Measurements from ENCODE around the gene SGCE. TPM values are rescaled to one million over a fixed set of nuclear protein-coding genes. Genes with fewer than 3 reads are reported as not detected.

The SGCE gene
- total and polyA plus RNA-seq, 3 donors from 2014 or later: 71.3 to 146 (median 142) TPM

- Histone ChIP-seq H3K36me3 (ENCODE audit: low read depth, missing control alignments) (no peaks in the 10 kb centered on the region), H3K4me1 (no peaks in the 10 kb centered on the region), H3K27me3 (no peaks in the 10 kb centered on the region), H3K27ac (no peak overlapping the region), H3K4me3 (no peak overlapping the region), H3K9me3 (no peaks in the 10 kb centered on the region)
- no peak for DNase-seq
- WGBS, 2 donors: 92 to 100% methylated on average over 1 of the region's 1 CpG
- intact Hi-C loops (cut with DNase I; ENCODE audit: low total_unique reads): no loop called here
- TF ChIP-seq CTCF (IDR thresholded peaks at IDR 0.05) (no peak), POLR2A (IDR thresholded peaks at IDR 0.05) (no peak)
Observed at GRCh38 chr7:94615666-94616065, 40.3 kb downstream of the SGCE start.

DNA sequence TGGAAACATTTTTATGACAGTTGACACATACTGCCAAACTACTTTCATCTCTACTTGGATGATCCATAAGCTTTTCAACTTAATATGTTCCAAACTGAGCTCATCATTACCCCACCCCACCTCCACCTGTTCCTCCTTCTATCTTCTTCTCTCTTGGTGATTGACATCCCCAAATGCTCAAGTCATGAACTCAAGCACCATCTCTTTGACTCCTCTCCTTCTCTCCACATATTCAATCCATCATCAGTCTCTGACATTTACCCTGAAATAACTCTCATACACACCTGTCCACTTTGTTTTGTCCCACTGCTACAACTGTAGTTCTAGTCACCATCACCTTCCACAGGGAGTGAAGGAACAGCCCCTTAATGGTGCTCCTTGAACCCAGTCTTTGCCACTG is 43.3 kb downstream of the SGCE start:
- intact Hi-C loops (cut with DNase I; ENCODE audit: low total_unique reads): no loop called here

GRCh38 chr7:94612253-94612652 is 43.7 kb downstream of the SGCE start:
- no peaks in the 10 kb centered on the region for H3K27me3 ChIP-seq
- TF ChIP-seq CTCF (IDR thresholded peaks at IDR 0.05): no peak
- no peak for TF ChIP-seq POLR2A (IDR thresholded peaks at IDR 0.05)
- H3K27ac ChIP-seq: no peak overlapping the region
- no peaks in the 10 kb centered on the region for H3K36me3 ChIP-seq (ENCODE audit: low read depth, missing control alignments)
- no peak overlapping the region for H3K4me3 ChIP-seq
- no peaks in the 10 kb centered on the region for H3K4me1 ChIP-seq
- WGBS, 2 donors: 88 to 98% methylated on average over 1 of the region's 1 CpG
- H3K9me3 ChIP-seq: no peaks in the 10 kb centered on the region
- intact Hi-C loops (cut with DNase I; ENCODE audit: low total_unique reads): no loop called here
- DNase-seq: no peak

More for the DNA sequence above, 43.3 kb downstream of the SGCE start:
- Histone ChIP-seq H3K4me3 (no peak overlapping the region), H3K27me3 (no peaks in the 10 kb centered on the region), H3K4me1 (no peaks in the 10 kb centered on the region), H3K27ac (no peak overlapping the region), H3K9me3 (no peaks in the 10 kb centered on the region), H3K36me3 (ENCODE audit: low read depth, missing control alignments) (no peaks in the 10 kb centered on the region)
- TF ChIP-seq POLR2A (IDR thresholded peaks at IDR 0.05) (no peak), CTCF (IDR thresholded peaks at IDR 0.05) (no peak)
- no peak for DNase-seq

GRCh38 chr7:94609561-94609960 is 46.4 kb downstream of the SGCE start:
- H3K4me3 ChIP-seq: no peak overlapping the region
- TF ChIP-seq POLR2A (IDR thresholded peaks at IDR 0.05) (no peak), CTCF (IDR thresholded peaks at IDR 0.05) (no peak)
- H3K9me3 ChIP-seq: no peaks in the 10 kb centered on the region
- no peaks in the 10 kb centered on the region for H3K27me3 ChIP-seq
- 73 to 96% methylated on average over 2 of the region's 2 CpGs for WGBS, 2 donors
- no peak for DNase-seq
- intact Hi-C loops (cut with DNase I; ENCODE audit: low total_unique reads): no loop called here
- H3K27ac ChIP-seq: no peak overlapping the region
- no peaks in the 10 kb centered on the region for H3K36me3 ChIP-seq (ENCODE audit: low read depth, missing control alignments)
- H3K4me1 ChIP-seq: no peaks in the 10 kb centered on the region

DNA sequence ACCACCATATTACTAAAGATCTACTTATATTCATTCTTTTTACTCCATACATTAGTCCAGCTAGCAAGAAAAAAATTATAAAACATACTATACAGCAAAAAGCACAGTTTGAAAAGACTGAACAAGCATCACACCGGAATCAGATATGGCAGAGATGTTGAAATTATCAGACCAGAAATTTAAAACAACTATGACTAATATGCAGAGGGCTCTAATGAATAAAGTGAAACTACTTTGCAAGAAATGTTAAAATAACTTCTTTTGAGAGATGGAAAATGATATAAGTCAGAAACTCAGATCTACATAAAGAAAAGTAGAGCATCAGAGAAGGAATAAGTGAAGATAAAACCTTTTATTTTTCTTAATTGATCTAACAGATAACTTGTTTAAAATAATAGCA is 50.9 kb downstream of the SGCE start:
- H3K9me3 ChIP-seq: no peaks in the 10 kb centered on the region
- no peaks in the 10 kb centered on the region for H3K27me3 ChIP-seq
- H3K4me3 ChIP-seq: no peak overlapping the region
- H3K27ac ChIP-seq: no peak overlapping the region
- no peak for TF ChIP-seq CTCF (IDR thresholded peaks at IDR 0.05)
- TF ChIP-seq POLR2A (IDR thresholded peaks at IDR 0.05): no peak
- no peaks in the 10 kb centered on the region for H3K36me3 ChIP-seq (ENCODE audit: low read depth, missing control alignments)
- 76 to 92% methylated on average over 1 of the region's 1 CpG for WGBS, 2 donors
- DNase-seq: no peak
- intact Hi-C loops (cut with DNase I; ENCODE audit: low total_unique reads): no loop called here
- no peaks in the 10 kb centered on the region for H3K4me1 ChIP-seq

Data from testis (tissue), 3 donors.